ENCODE data around the gene PCMTD2. TPM values are rescaled to one million over a fixed set of nuclear protein-coding genes. Genes with fewer than 3 reads are reported as not detected.

The PCMTD2 gene
- total and polyA plus RNA-seq, 7 donors = 9.9 to 73.9 (median 60.3) TPM

GRCh38 chr20:64225828-64226598 lies 29.5 kb upstream of the PCMTD2 start:
- no peak for DNase-seq
- Histone ChIP-seq H3K27me3 (no peaks in the 10 kb centered on the region), H3K36me3 (no peaks in the 10 kb centered on the region), H3K4me1 (peaks cover 0 to 10% (median 4%) of the 10 kb centered on the region in 4 donors), H3K9me3 (no peaks in the 10 kb centered on the region), H3K27ac (no peak overlapping the region), H3K4me3 (no peak overlapping the region)
- TF ChIP-seq POLR2A (IDR thresholded peaks at IDR 0.05) = no peak
- WGBS, 2 donors = 90 to 91% methylated on average over 14 of the region's 14 CpGs
- intact Hi-C loops (cut with DNase I) = no loop called here

DNA sequence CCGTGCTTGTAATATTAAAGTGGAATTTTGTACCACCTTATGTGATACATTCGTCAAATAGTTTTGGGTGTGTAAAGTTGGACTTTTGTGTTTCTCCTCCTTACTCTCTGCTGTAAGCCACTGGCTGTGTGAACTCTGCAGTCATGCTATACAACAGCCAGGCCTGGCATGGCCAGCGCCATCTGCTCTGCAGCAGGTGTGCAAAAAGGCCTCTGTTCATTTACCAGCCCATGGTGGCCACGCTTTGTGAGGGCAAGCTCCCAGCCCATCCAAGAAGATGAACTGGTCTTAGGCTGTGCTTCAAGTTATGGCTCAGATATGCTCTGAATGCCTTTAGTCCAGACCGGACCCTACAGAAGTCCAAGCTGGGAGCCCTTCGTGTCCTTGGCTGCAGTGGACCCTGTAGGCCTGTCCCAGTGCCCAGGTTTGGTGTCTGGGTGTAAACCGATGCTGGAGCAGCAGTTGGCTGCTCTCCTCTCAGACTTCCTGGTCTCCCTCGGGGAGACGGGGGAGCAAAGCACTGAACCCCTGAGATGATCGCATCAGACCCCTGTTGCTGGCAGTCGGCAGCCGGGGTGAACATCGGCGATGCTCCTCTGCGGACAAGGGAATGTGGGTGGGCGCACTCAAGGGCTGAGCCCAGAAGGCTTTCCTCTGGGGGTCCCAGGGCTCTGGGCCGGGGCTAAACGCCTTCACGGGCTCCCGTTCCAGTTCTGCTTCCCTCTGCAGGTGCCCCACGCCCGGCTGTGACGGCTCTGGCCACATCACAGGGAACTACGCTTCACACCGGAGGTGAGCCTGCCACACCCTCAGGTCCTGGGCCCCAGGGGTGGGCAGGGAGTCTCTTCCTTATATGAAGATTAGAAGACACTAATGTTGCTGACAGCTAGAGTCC lies 28.6 kb upstream of the PCMTD2 start:
- WGBS, 2 donors = 64 to 82% methylated on average over 25 of the region's 25 CpGs
- no peak overlapping the region for H3K27ac ChIP-seq
- H3K4me3 ChIP-seq = no peak overlapping the region
- H3K9me3 ChIP-seq = no peaks in the 10 kb centered on the region
- H3K4me1 ChIP-seq = peaks cover 0 to 10% (median 4%) of the 10 kb centered on the region in 4 donors
- intact Hi-C loops (cut with DNase I) = no loop called here
- H3K27me3 ChIP-seq = no peaks in the 10 kb centered on the region
- H3K36me3 ChIP-seq = no peaks in the 10 kb centered on the region
- DNase-seq = no peak
- TF ChIP-seq POLR2A (IDR thresholded peaks at IDR 0.05) (no peak), EP300 (IDR thresholded peaks at IDR 0.05) (no peak), POLR2AphosphoS5 (IDR thresholded peaks at IDR 0.05) (no peak)
- TF ChIP-seq, protein P1, sequence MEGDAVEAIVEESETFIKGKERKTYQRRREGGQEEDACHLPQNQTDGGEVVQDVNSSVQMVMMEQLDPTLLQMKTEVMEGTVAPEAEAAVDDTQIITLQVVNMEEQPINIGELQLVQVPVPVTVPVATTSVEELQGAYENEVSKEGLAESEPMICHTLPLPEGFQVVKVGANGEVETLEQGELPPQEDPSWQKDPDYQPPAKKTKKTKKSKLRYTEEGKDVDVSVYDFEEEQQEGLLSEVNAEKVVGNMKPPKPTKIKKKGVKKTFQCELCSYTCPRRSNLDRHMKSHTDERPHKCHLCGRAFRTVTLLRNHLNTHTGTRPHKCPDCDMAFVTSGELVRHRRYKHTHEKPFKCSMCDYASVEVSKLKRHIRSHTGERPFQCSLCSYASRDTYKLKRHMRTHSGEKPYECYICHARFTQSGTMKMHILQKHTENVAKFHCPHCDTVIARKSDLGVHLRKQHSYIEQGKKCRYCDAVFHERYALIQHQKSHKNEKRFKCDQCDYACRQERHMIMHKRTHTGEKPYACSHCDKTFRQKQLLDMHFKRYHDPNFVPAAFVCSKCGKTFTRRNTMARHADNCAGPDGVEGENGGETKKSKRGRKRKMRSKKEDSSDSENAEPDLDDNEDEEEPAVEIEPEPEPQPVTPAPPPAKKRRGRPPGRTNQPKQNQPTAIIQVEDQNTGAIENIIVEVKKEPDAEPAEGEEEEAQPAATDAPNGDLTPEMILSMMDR (IDR thresholded peaks at IDR 0.05) = no peak

DNA sequence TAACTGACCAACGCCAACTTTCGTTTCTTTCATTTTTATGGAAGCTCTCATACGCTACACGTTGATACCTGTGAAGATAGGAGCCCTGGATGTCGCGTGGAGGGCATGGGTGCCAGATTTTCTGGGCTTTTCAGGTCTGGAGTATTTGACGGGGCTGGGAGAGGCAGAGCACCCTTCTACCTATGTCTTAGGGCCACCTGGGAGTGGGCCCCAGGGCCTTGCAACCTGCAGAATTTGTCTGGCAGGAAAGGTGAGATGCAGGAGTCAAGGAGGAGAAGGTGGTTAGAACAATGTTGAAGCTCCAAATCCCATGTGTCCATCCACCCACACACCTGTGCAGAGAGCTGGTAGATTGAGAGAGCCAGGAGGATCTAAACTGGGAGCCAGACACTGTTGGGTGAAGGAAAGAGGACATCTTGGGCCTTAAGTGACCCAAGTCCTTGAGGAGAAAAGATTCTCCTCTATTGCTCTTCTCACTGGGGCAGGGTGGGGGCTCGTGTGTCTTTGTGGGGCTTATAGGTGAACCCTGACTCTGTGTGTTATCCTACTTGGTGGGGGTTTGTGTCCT lies 27.4 kb upstream of the PCMTD2 start:
- 86 to 92% methylated on average over 8 of the region's 8 CpGs for WGBS, 2 donors

DNA sequence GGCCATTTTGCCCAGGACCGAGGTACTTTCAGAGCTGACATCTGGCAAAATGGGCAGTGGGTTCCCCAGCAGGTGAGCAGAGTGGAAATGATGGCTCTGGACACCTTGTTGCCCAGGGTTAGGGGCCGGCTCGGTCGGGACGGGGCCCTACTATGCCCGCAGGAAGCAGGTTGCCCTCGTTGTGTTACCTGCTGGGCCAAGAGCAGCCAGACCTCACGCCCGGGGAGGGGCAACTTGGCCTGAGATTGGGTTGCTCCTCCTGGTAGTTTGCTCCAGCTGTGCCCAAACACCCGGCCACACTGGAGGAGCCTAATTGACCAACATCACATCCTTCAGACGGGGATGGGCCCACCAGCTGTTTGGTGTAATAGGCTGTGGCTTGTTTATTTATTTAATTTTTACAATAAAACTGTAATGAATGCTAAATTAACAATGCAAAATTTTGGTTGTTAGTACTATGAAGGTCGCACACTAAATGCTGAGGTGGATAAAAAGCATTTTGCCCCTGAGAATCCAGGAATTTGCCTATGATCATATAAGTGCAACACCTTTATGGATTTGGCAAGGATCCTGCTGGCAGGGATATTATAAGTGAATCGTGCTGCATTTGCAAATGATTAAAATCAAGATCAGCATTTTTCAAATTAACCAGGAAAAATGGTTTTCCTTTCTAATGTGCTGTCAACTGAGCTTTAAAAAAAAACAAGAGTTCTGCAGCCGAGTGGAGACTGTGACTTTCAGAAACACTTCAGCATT lies 26.6 kb upstream of the PCMTD2 start:
- H3K4me3 ChIP-seq = no peak overlapping the region
- H3K27ac ChIP-seq = no peak overlapping the region
- no peaks in the 10 kb centered on the region for H3K36me3 ChIP-seq
- WGBS, 2 donors = 21 to 70% methylated on average over 14 of the region's 14 CpGs
- TF ChIP-seq POLR2A (IDR thresholded peaks at IDR 0.05) = no peak
- no peak for TF ChIP-seq POLR2AphosphoS5 (IDR thresholded peaks at IDR 0.05)
- TF ChIP-seq, protein P1 (IDR thresholded peaks at IDR 0.05) = no peak
- no peak for TF ChIP-seq EP300 (IDR thresholded peaks at IDR 0.05)
- no peaks in the 10 kb centered on the region for H3K27me3 ChIP-seq
- DNase-seq = no peak
- intact Hi-C loops (cut with DNase I) = no loop called here
- H3K9me3 ChIP-seq = no peaks in the 10 kb centered on the region
- H3K4me1 ChIP-seq = peaks cover 0 to 3% (median under 1%) of the 10 kb centered on the region in 4 donors

More for the DNA sequence above, 27.4 kb upstream of the PCMTD2 start:
- H3K27ac ChIP-seq = no peak overlapping the region
- no peaks in the 10 kb centered on the region for H3K27me3 ChIP-seq
- no peaks in the 10 kb centered on the region for H3K36me3 ChIP-seq
- intact Hi-C loops (cut with DNase I) = no loop called here
- H3K4me3 ChIP-seq = no peak overlapping the region
- peaks cover 0 to 10% (median 4%) of the 10 kb centered on the region in 4 donors for H3K4me1 ChIP-seq
- DNase-seq = no peak
- TF ChIP-seq POLR2AphosphoS5 (IDR thresholded peaks at IDR 0.05) (no peak), EP300 (IDR thresholded peaks at IDR 0.05) (no peak), POLR2A (IDR thresholded peaks at IDR 0.05) (no peak)
- TF ChIP-seq, protein P1 (IDR thresholded peaks at IDR 0.05) = no peak
- no peaks in the 10 kb centered on the region for H3K9me3 ChIP-seq

All from sigmoid colon (tissue), 7 donors.